ENCODE results near the gene PYY. TPM values are rescaled to one million over a fixed set of nuclear protein-coding genes. Genes with fewer than 3 reads are reported as not detected.
"Not testable (repeated sequence)": the region's sequence is repeated elsewhere in the genome, so short reads cannot be mapped to it uniquely, and the experiment has no call there.

PYY gene
- total and polyA plus RNA-seq, 10 of the 15 experiments (the other 5 are each of a cell fraction or from before 2014, with no cell fraction given), result 0.07 to 0.18 TPM; not detected in 8

DNA sequence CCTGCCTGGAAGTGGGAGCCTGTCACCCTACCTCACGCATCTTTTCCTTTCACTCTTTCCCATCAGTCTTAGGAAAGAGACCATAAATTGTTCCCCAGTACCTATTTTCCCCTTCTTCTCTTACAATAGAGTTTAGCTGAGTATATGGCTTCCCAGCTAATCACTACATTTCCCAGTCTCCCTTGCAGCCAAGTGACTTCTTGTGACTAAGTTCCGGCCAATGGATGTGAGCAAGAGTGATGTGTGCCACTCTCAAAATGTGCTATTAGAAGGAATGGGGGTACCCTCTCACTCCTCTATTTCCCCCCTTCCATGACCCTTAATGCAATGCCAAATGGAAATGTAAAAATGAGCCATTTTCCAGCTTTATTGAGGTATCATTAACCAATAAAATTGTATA, 8.2 kb upstream of the PYY start:
- no TSS peak for BruUV-seq (replicated peaks)

DNA sequence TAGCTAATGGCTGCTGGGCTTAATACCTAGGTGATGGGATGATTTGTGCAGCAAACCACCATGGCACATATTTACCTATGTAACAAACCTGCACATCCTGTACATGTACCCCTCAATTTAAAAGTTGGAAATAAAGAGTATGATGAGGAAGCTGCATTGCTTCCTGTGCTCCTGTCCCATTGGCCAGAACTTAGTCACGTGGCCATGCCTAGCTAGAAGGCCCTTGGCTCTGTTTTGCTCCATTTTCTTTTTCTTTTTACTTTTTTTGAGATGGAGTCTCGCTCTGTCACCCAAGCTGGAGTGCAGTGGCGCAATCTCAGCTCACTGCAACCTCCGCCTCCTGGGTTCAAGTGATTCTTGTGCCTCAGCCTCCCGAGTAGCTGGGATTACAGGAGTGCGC, 7.6 kb upstream of the PYY start:
- SMC1A ChIA-PET (ENCODE audit: uncharacterized antibody, unreplicated experiment), result not testable (repeated sequence)

More for the DNA sequence above, 8.2 kb upstream of the PYY start:
- no peak for DNase-seq (ENCODE audit: low read depth, low spot score)
- no peak overlapping the region for H3K27ac ChIP-seq (ENCODE audit: control insufficient read depth, insufficient read depth)
- in situ Hi-C loops (cut with MboI) (no loop called here), intact Hi-C loops (cut with micrococcal nuclease; ENCODE audit: unreplicated experiment) (no loop called here)
- no peaks in the 10 kb centered on the region for H3K79me2 ChIP-seq (ENCODE audit: control insufficient read depth, insufficient read depth, low read length)
- CTCF ChIA-PET, result interaction anchor here (0.6 to 2.3 kb wide), 2 partner anchors 18 to 207 kb away, joined by 3 to 7 read pairs; no protein-coding TSS in a partner anchor
- no peak overlapping the region for H3K9ac ChIP-seq (ENCODE audit: control insufficient read depth, insufficient read depth, low read length)
- TF ChIP-seq PAX8 (IDR thresholded peaks at IDR 0.05), result no peak
- TF ChIP-seq RAD21 (IDR thresholded peaks at IDR 0.05; ENCODE audit: insufficient read depth, low read depth, low read length), result no peak
- TF ChIP-seq SP1 (IDR thresholded peaks at IDR 0.05; ENCODE audit: low read depth, low read length), result no peak
- TF ChIP-seq TCF7 (IDR thresholded peaks at IDR 0.05; ENCODE audit: borderline replicate concordance), result no peak
- TF ChIP-seq RFX5 (IDR thresholded peaks at IDR 0.05; ENCODE audit: low read depth, low read length), result no peak
- no peak for TF ChIP-seq NBN (IDR thresholded peaks at IDR 0.05)
- no peak for TF ChIP-seq FOXM1 (IDR thresholded peaks at IDR 0.05; ENCODE audit: low read depth, low read length)
- FAIRE-seq, result no peak
- H4K20me1 ChIP-seq (ENCODE audit: control insufficient read depth, insufficient read depth), result no peaks in the 10 kb centered on the region
- H3K27me3 ChIP-seq (replicated peaks in 1 of 2; ENCODE audit: control insufficient read depth in 2 of 2, insufficient read depth in 2 of 2, low read length in 1 of 2), result peaks cover 0 to 2% of the 10 kb centered on the region in 2 experiments; a peak in 2 of 4 replicates
- no peaks in the 10 kb centered on the region for H3K9me3 ChIP-seq (replicated peaks; ENCODE audit: control insufficient read depth, insufficient read depth, low read length)
- H3K4me1 ChIP-seq (ENCODE audit: control insufficient read depth, insufficient read depth, low read length), result no peaks in the 10 kb centered on the region
- no peak overlapping the region for H3K4me2 ChIP-seq (ENCODE audit: control insufficient read depth, insufficient read depth)
- WGBS (ENCODE audit: insufficient coverage, insufficient replicate concordance, low lambda C conversion rate, missing lambda C conversion rate), result 73% methylated on average over 2 of the region's 2 CpGs
- no peak overlapping the region for H3K4me3 ChIP-seq
- POLR2A ChIA-PET, result interaction anchor here (0.6 kb wide), 1 partner anchor 207 kb away, joined by 3 read pairs; no protein-coding TSS in a partner anchor
- no peak overlapping the region for H2AFZ ChIP-seq (ENCODE audit: control insufficient read depth, low read depth, low read length)
- RAD21 ChIA-PET (ENCODE audit: unreplicated experiment), result no interaction called here
- no peak for ATAC-seq
- H3K36me3 ChIP-seq (ENCODE audit: control insufficient read depth in 2 of 2, insufficient read depth in 2 of 2, low read length in 1 of 2), result no peaks in the 10 kb centered on the region
- SMC1A ChIA-PET (ENCODE audit: uncharacterized antibody, unreplicated experiment), result no interaction called here

More for the DNA sequence above, 7.6 kb upstream of the PYY start:
- WGBS (ENCODE audit: insufficient coverage, insufficient replicate concordance, low lambda C conversion rate, missing lambda C conversion rate), result 47% methylated on average over 6 of the region's 6 CpGs
- H3K4me2 ChIP-seq (ENCODE audit: control insufficient read depth, insufficient read depth); H3K79me2 ChIP-seq (ENCODE audit: control insufficient read depth, insufficient read depth, low read length); BruUV-seq (replicated peaks); H3K27me3 ChIP-seq (replicated peaks in 1 of 2; ENCODE audit: control insufficient read depth in 2 of 2, insufficient read depth in 2 of 2, low read length in 1 of 2); H3K9ac ChIP-seq (ENCODE audit: control insufficient read depth, insufficient read depth, low read length); intact Hi-C loops (cut with micrococcal nuclease; ENCODE audit: unreplicated experiment); H4K20me1 ChIP-seq (ENCODE audit: control insufficient read depth, insufficient read depth); DNase-seq (ENCODE audit: low read depth, low spot score); FAIRE-seq; in situ Hi-C loops (cut with MboI); H3K4me3 ChIP-seq; H3K36me3 ChIP-seq (ENCODE audit: control insufficient read depth in 2 of 2, insufficient read depth in 2 of 2, low read length in 1 of 2); H3K4me1 ChIP-seq (ENCODE audit: control insufficient read depth, insufficient read depth, low read length); RAD21 ChIA-PET (ENCODE audit: unreplicated experiment); H3K9me3 ChIP-seq (replicated peaks; ENCODE audit: control insufficient read depth, insufficient read depth, low read length); ATAC-seq; H2AFZ ChIP-seq (ENCODE audit: control insufficient read depth, low read depth, low read length); H3K27ac ChIP-seq (ENCODE audit: control insufficient read depth, insufficient read depth); POLR2A ChIA-PET: not testable (repeated sequence)
- CTCF ChIA-PET, result interaction anchor here (0.6 to 2.3 kb wide), 2 partner anchors 17 to 208 kb away, joined by 3 to 7 read pairs; no protein-coding TSS in a partner anchor

All from GM12878 (cell line).